ENCODE measurements around the gene C1orf122. TPM values are rescaled to one million over a fixed set of nuclear protein-coding genes. Genes with fewer than 3 reads are reported as not detected.

C1orf122 gene
- total RNA-seq, 3 donors from 2014 or later, result 58.5 to 64.6 (median 58.9) TPM

DNA sequence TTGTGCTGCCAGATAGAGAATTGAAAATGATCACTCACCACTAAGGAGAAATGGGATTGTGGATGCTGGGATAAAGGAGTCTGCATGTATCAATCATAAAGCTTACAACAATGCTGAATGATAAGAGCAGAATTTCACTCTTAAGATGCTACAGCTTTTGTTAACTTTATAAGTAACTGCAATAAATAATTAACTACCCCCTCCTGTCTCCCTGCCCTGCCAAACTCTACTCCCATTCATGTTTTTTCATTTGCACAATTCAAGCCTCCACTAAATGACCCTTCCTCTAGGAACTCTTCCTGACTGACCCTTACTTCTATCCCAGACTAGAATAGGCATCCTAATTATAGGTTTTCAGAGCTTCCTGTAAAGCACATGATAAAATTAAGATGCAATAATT, 36.9 kb downstream of the C1orf122 start:
- intact Hi-C loops (cut with DNase I; ENCODE audit: low total_unique reads), result loop anchor here (10.0 kb wide), 1 partner anchor 1370 kb away; no protein-coding TSS in a partner anchor
- Histone ChIP-seq H3K9me3 (no peaks in the 10 kb centered on the region), H3K27ac (no peak overlapping the region), H3K4me3 (no peak overlapping the region), H3K27me3 (no peaks in the 10 kb centered on the region), H3K4me1 (no peaks in the 10 kb centered on the region), H3K36me3 (no peaks in the 10 kb centered on the region)
- TF ChIP-seq POLR2AphosphoS5 (IDR thresholded peaks at IDR 0.05) (no peak), POLR2A (IDR thresholded peaks at IDR 0.05) (no peak), CTCF (IDR thresholded peaks at IDR 0.05) (no peak)
- no peak for DNase-seq (ENCODE audit: low spot score in 2 of 2)

- Histone ChIP-seq H3K9me3 (no peaks in the 10 kb centered on the region), H3K27ac (no peak overlapping the region), H3K4me1 (no peaks in the 10 kb centered on the region), H3K4me3 (no peak overlapping the region), H3K27me3 (no peaks in the 10 kb centered on the region), H3K36me3 (no peaks in the 10 kb centered on the region)
- TF ChIP-seq POLR2A (IDR thresholded peaks at IDR 0.05), result no peak
- TF ChIP-seq POLR2AphosphoS5 (IDR thresholded peaks at IDR 0.05), result no peak
- TF ChIP-seq CTCF (IDR thresholded peaks at IDR 0.05), result no peak
- DNase-seq (ENCODE audit: low spot score in 2 of 2), result no peak
- intact Hi-C loops (cut with DNase I; ENCODE audit: low total_unique reads), result loop anchor here (5.0 to 10.0 kb wide), 2 partner anchors 283 to 1370 kb away; no protein-coding TSS in a partner anchor
Measured at GRCh38 chr1:37845049-37845646, 37.6 kb downstream of the C1orf122 start.

DNA sequence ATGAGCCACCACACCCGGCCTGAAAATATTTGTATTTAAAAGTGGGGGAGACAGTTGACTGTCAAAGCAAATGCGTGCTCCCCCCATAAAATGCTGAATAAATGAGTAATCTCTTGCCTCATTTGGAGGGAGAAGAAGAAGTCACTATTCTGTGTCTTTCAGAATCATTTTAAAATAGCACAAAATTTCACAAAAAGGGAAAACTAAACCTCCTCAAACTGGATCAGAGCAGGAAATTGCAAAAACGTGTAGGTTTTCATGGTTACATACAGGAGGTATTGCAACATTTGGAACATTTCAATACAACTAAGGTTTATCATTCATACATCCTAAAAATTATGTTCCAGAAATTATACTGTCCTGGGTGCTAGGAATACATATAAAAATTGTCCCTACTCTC, 38.2 kb downstream of the C1orf122 start:
- no peaks in the 10 kb centered on the region for H3K9me3 ChIP-seq
- H3K27ac ChIP-seq, result no peak overlapping the region
- no peaks in the 10 kb centered on the region for H3K4me1 ChIP-seq
- H3K4me3 ChIP-seq, result no peak overlapping the region
- no peak for TF ChIP-seq POLR2AphosphoS5 (IDR thresholded peaks at IDR 0.05)
- no peak for TF ChIP-seq CTCF (IDR thresholded peaks at IDR 0.05)
- TF ChIP-seq POLR2A (IDR thresholded peaks at IDR 0.05), result no peak
- no peak for DNase-seq (ENCODE audit: low spot score in 2 of 2)
- H3K27me3 ChIP-seq, result no peaks in the 10 kb centered on the region
- H3K36me3 ChIP-seq, result no peaks in the 10 kb centered on the region
- intact Hi-C loops (cut with DNase I; ENCODE audit: low total_unique reads), result loop anchor here (5.0 to 10.0 kb wide), 2 partner anchors 283 to 1369 kb away; no protein-coding TSS in a partner anchor

DNA sequence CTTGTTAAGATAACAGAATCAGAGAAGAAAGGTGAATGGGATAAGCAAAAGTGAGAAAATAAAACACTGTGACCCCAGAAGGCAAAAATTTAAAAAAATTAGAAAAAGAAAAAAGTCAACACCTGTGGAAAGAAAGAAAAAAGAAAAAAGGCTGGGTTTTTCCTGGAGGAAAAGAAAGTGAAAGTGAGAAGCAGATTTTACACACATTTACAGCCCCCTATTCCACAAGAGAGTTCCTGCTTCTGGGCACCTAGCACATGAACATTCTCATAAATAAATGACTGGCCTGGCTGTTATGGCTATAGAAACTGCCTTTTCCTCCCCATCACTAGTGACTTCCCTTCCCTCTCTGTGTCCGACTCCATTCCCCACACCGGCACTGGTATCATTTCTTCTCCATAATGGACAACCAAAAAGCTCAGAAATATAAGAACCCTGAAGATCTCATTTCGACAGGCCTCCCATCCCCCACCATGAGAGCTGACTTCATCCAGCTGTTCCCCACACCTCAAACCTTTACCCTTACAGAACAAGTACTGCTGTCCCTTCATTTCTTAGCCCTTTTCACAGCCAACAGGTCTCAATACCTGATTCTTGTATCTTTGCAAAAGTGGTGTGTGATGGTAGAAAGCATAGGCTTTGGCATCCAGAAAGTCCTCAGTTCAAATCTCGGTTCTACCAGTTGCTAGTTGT, 39.2 kb downstream of the C1orf122 start:
- Histone ChIP-seq H3K9me3 (no peaks in the 10 kb centered on the region), H3K4me3 (no peak overlapping the region), H3K27ac (no peak overlapping the region), H3K36me3 (no peaks in the 10 kb centered on the region), H3K27me3 (no peaks in the 10 kb centered on the region), H3K4me1 (no peaks in the 10 kb centered on the region)
- no peak for DNase-seq (ENCODE audit: low spot score in 2 of 2)
- intact Hi-C loops (cut with DNase I; ENCODE audit: low total_unique reads), result loop anchor here (5.0 to 10.0 kb wide), 2 partner anchors 284 to 1368 kb away; no protein-coding TSS in a partner anchor
- TF ChIP-seq POLR2A (IDR thresholded peaks at IDR 0.05) (no peak), POLR2AphosphoS5 (IDR thresholded peaks at IDR 0.05) (no peak), CTCF (IDR thresholded peaks at IDR 0.05) (no peak)

DNA sequence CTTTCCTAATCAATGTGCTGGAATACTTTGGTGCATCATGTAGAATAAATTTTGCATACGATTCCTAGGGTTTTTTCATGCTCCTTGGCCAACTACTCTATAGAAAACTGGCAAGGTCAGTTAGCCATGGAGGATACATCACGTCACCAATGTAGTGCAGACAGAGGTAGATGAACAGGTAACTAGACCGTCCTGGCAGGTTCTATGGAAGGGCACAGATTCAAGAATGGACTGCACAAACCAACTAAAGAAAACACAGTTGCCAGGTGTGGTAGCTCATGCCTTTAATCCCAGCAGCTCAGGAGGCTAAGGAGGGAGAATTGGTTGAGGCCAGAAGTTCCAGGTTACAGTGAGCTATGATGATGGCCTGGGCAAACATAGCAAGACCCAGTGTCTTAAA, 41.9 kb downstream of the C1orf122 start:
- Histone ChIP-seq H3K9me3 (no peaks in the 10 kb centered on the region), H3K27me3 (no peaks in the 10 kb centered on the region), H3K27ac (no peak overlapping the region), H3K36me3 (no peaks in the 10 kb centered on the region), H3K4me3 (no peak overlapping the region), H3K4me1 (no peaks in the 10 kb centered on the region)
- no peak for DNase-seq (ENCODE audit: low spot score in 2 of 2)
- TF ChIP-seq CTCF (IDR thresholded peaks at IDR 0.05) (no peak), POLR2AphosphoS5 (IDR thresholded peaks at IDR 0.05) (no peak), POLR2A (IDR thresholded peaks at IDR 0.05) (no peak)
- intact Hi-C loops (cut with DNase I; ENCODE audit: low total_unique reads), result loop anchor here (5.0 to 10.0 kb wide), 2 partner anchors 287 to 1365 kb away; no protein-coding TSS in a partner anchor

Measured in breast epithelium (tissue), 4 donors.